Brain pericyte (primary cell): ENCODE results near the gene ZNF646.

Experiments used
- DNase-seq: peaks from one replicate; pipeline ENCODE4 v3.0.0-alpha.2; 2012; ENCODE audit warnings: low read depth, low spot score

Gene ZNF646, protein sequence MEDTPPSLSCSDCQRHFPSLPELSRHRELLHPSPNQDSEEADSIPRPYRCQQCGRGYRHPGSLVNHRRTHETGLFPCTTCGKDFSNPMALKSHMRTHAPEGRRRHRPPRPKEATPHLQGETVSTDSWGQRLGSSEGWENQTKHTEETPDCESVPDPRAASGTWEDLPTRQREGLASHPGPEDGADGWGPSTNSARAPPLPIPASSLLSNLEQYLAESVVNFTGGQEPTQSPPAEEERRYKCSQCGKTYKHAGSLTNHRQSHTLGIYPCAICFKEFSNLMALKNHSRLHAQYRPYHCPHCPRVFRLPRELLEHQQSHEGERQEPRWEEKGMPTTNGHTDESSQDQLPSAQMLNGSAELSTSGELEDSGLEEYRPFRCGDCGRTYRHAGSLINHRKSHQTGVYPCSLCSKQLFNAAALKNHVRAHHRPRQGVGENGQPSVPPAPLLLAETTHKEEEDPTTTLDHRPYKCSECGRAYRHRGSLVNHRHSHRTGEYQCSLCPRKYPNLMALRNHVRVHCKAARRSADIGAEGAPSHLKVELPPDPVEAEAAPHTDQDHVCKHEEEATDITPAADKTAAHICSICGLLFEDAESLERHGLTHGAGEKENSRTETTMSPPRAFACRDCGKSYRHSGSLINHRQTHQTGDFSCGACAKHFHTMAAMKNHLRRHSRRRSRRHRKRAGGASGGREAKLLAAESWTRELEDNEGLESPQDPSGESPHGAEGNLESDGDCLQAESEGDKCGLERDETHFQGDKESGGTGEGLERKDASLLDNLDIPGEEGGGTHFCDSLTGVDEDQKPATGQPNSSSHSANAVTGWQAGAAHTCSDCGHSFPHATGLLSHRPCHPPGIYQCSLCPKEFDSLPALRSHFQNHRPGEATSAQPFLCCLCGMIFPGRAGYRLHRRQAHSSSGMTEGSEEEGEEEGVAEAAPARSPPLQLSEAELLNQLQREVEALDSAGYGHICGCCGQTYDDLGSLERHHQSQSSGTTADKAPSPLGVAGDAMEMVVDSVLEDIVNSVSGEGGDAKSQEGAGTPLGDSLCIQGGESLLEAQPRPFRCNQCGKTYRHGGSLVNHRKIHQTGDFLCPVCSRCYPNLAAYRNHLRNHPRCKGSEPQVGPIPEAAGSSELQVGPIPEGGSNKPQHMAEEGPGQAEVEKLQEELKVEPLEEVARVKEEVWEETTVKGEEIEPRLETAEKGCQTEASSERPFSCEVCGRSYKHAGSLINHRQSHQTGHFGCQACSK (N-terminal part only)

GRCh38 chr16:31073970-31074813 lies at the start of gene ZNF646, which contains the start of gene ZNF668:
ZNF646 (plus strand) TSS chr16:31074422; CDS start chr16:31076325, 1,903 bp downstream.
ZNF668 (minus strand) TSS chr16:31074240; CDS start chr16:31064459, 9,781 bp downstream.
- DNase-seq: peak; percentile 97

DNA sequence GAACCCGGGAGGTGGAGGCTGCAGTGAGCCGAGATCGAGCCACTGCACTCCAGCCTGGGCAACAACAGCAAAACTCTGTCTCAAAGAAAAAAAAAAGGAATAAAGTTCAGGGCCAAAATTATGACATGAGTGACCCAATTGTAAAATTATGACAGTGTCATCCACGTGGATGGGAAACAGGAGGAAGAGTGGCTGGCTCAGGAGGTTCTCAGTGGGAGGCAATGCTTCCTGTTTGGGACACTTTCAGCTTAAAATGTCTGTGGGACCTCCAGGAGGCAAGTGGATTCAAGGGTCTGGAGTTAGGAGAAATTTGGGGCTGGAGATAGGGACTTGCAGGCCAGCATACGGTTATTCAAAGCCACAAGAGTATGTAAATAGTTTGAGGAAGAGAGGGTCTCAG lies 48.9 kb upstream of the ZNF646 start:
- DNase-seq: no peak

GRCh38 chr16:31029272-31029671 lies 45.0 kb upstream of the ZNF646 start:
- DNase-seq: no peak

GRCh38 chr16:31031276-31031675 lies 42.9 kb upstream of the ZNF646 start:
- DNase-seq: no peak

DNA sequence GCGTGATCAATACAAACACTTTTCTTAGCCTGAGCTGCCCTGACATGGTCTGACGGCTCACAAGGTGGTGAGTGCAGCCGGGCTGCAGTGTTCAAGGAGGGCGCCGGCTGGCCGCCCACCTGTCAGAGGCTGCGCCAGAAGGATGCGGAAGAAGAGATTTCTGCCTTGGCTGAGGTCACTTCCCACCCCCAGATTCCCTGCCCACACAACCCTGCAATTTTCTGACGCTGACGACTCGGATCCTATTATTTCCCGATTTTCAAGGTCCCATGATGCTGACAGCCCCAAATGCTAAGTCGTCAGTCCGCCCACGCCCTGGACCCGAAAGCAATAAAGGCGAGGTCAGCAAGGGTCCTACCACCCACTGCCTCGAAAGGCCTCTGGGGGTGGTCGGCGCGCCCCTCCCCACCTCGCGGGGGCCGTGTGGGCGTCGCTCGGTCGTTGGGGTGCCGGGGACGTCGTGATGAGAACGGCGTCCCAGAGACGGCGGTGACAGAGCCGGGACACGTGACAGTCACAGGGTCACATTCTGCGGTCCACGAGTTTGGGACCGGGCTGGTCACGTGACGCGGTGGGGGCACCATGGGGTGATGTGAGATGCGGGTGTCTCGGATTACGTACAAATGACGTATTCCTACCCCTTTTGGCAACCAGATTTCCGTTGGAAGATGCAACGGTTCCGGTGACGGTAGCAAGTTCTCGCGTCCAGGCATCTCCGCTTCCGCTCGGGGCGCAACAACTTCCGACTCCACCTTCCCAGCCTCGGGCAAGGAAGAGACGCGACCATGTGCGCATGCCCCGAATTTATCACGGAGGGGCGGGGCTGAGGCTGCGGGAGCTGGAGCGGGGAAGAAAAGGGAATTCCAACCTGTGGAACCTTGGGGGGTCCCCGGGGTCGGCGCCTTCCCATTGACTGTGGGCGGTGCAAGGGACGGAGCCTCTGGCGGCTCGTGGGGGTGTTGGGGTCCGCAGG lies 41.2 kb upstream of the ZNF646 start, which contains the start of gene STX4:
Gene STX4, plus strand, starts transcription at position 823 of the 973 bp plus-strand sequence. CDS start 248 bp downstream, outside the sequence.
- peak; percentile 92 for DNase-seq

GRCh38 chr16:31033709-31034492 lies 40.3 kb upstream of the ZNF646 start:
- no peak for DNase-seq

- DNase-seq: no peak
Measured at GRCh38 chr16:31036691-31037090, 37.5 kb upstream of the ZNF646 start.

- no peak for DNase-seq
Measured at GRCh38 chr16:31038993-31039392, 35.2 kb upstream of the ZNF646 start.

DNA sequence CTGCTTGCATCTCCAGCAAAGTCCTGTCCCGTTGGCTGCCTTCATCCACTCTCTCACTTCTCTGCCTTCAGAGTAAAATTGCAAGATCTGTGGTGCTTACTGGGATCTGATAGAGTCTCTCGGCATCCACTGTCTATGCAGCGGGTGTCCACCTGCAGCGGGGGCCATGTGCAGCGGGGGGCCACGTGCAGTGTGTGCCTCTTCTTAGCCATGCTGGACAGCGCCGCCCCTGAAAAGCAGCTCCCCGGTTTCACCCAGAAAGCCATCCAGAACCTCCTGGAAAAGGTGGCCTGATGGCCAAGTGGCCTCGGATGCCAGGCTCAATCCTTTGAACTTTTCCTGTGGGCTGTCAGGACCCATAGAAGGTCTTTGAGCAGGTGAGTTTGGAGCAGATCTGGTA lies 31.4 kb upstream of the ZNF646 start:
- DNase-seq: no peak

GRCh38 chr16:31043352-31043751 lies 30.9 kb upstream of the ZNF646 start:
- DNase-seq: no peak

DNA sequence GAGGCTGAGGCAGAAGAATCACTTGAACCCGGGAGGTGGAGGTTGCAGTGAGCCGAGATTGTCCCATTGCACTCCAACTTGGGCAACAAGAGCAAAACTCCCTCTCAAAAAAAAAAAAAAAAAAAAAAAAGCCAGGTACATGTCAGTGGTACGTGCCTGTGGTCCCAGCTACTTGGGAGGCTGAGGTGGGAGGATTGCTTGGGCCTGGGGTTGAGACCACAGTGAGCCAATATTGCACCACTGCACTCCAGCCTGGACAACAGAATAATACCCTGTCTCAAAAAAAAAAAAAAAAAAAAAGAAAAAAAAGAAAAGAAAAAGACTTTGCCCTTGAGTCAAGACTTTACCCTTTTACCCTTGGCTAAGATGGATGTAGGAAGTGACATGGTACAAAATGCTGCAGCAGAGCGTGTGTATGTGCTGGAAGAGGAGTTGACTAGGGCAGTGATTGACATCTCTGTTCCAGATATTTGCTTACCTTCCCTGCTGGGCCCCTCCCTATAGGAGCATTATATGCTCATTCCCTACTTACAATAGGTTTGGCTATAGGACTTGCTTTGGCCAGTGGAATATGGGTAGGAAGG lies 30.2 kb upstream of the ZNF646 start:
- no peak for DNase-seq

DNA sequence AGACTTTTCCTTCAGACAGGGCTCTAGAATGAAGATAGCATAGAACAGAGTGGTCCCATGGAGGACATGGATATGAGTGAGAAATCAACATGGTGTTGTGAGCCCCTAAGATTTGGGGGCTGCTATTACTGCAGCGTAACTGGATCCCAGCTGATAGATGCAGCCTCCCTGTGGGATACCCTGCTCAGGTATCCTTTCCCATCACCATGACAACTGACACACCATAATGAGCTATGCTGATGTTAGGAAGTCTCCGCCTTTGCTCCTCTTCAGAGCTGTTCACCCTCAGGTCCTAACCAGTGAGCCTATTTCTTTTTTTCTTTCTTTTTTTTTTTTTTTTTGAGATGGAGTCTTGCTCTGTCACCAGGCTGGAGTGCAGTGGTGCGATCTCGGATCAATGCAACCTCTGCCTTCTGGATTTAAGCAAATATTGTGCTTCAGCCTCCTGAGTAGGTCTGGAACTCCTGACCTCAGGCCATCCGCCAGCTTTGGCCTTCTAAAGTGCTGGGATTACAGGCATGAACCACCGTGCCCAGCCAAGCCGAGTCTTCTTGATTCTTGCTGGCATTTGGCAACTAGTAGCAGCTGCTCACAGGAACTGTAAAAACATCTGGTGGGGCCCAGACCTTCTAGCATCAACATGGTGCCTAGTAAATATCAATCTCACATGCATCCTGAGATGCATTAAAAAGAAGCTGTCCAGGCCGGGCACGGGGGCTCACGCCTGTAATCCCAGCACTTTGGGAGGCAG lies 23.8 kb upstream of the ZNF646 start:
- DNase-seq: no peak

- no peak for DNase-seq
Measured at GRCh38 chr16:31052114-31052513, 22.1 kb upstream of the ZNF646 start.

- no peak for DNase-seq
Measured at GRCh38 chr16:31055613-31056012, 18.6 kb upstream of the ZNF646 start.

DNA sequence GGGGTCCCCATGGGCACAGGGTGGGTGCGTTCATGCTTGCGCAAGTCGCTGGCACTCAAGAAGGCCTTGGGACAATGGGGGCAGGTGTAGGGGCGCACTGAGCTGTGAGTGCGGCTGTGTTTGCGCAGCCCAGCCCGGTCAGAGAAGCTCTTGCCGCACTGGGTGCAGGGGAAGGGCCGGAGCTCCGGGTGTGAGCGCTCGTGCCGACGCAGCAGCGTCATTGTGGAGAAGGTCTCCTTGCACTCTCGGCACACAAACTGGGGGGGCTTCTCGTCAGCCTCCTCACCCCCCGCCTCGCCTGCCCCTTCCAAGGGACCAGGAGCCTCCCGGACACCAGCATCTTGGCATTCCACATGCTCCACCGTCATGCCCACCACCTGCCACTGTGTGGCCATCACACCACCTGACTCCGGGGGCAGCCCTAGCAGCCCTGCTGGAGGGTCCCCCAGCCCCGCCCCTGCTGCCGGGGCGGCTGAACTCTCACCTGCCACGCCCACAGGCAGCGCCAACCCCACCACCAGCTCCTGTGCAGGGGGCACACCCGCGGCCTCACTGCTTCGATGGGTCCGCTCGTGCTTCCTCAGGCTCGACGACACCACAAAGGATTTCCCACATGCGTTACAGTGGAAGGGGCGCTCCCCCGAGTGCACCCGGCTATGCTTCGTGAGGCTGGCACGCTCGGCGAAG lies 13.0 kb upstream of the ZNF646 start:
- no peak for DNase-seq

DNA sequence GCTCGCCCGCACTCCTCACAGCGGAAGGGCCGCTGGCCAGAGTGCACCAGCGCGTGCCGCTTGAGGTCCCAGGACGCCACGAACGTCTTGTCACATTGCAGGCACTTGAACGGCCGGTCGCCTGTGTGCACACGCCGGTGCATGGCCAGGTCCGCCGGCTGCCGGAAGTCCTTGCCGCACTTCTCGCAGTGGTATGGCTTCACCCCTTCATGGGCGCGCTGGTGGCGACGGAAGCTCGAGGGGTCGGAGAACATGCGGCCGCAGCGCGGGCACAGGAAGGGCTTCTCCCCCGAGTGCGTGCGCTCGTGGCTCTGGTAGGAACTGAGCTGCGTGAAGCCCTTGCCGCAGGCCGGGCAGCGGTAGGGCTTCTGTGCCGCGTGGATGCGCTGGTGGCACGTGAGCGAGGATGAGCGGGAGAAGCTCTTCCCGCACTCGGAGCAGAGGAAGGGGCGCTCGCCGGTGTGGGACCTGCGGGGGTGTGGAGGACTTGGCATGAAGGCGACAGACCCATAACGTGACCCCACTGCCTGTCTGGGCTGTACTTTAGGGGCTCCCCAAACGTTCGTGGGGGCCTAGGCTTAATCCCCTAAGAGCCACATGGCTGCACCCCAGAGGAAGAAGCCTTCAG lies 12.3 kb upstream of the ZNF646 start:
- no peak for DNase-seq

DNA sequence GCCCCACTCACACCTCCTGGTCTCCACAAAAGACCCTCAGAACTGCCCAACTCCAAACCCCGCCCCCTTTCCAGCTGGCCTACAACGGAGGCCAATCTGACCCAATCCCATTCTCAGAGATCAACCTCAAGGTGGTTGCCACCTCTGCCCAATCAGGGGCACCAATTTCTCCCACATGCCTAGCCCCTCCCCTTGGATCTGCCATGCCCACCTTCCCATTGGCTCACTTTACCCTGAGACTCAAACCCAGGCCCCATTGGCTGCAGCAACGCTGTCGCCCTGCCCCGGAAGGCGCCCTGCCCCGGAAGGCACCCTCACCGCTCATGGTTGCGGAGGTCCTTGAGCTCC lies 10.8 kb upstream of the ZNF646 start:
- no peak for DNase-seq
